AG08396 (cell line): Measurements from ENCODE around the gene DIS3L2.

Experiments used
- DNase-seq: peaks from one replicate; pipeline ENCODE4 v3.0.0; 2012; ENCODE audit warnings: low spot score, mixed read lengths

Gene DIS3L2

DNA sequence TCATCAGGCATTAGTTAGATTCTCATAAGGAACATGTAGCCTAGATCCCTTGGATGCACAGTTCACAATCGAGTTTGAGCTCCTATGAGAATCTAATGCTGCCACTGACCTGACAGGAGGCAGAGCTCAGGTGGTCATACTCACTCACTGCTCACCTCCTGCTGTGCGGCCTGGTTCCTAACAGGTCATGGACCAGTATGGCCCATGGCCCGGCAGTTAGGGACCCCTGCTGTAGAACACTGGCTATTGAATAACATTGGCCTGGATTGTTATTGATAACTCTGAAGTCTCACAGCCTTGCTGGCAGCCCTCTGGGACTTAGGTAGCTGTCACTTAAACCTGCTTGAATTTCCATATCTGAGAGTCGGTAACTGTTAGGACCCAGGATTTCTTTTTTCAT, 302.6 kb downstream of the DIS3L2 start:
- DNase-seq, result no peak

DNA sequence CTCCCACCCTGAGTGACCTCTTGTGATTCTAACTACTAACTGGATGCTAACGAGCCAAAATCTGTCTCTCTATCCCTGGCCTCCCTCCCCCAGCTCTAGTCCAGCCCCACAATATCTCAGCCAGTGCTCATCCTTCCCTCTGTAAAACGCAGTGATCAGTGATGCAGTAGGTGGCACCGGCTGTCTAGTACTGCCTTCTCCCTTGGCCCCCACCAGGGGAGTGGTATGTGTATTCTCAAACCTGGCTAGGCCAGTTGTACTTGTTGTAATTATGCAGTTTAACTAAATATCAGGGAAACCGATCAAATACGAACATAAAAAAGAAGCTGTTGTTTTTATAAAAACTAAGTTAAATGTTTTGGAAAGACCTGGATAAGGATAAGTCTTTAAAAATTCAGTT, 303.8 kb downstream of the DIS3L2 start:
- no peak for DNase-seq

DNA sequence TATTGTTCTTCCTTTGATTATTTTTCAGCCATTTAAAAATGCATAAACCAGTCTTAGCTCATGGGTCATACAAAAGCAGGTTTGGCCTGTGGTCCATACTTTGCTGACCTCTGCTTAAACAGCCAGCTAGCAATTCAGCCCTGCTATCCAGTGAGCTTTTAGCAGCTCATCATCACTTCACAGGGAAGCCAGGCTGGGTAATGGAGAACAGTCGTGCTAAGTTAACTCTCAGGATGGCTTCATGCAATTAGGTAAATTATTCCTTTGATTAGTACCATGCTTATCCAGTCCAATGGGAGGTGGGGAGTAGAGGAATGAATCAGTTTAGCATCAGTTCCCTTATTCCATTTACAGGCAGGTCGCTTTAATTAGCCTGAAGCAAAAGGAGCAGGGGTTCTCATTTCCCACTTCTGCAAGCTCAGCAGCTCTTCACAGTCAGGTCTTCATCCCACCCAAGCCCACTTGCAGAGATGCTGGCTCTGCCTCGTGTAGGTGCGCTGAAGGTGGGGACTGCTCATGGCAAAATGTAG, 307.2 kb downstream of the DIS3L2 start:
- no peak for DNase-seq

DNA sequence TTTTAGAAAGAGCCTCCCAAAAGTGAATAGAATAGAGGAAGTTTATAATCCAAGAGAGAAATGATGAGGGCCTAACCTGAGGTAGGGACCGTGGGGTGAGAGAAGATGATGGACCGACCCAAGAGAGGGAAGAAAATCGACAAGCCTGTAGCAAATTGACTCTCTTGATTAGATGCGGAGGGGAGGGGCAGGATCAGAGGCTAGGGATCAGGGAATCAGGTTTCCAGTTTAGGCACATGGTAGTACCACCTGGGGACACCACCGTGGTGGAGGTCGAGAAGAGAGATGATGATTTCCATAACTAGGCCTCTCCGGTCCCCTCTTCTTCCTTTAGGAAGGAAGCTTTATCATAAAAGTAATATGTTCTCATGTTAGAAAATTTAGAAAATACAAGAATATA, 308.4 kb downstream of the DIS3L2 start:
- DNase-seq, result no peak

DNA sequence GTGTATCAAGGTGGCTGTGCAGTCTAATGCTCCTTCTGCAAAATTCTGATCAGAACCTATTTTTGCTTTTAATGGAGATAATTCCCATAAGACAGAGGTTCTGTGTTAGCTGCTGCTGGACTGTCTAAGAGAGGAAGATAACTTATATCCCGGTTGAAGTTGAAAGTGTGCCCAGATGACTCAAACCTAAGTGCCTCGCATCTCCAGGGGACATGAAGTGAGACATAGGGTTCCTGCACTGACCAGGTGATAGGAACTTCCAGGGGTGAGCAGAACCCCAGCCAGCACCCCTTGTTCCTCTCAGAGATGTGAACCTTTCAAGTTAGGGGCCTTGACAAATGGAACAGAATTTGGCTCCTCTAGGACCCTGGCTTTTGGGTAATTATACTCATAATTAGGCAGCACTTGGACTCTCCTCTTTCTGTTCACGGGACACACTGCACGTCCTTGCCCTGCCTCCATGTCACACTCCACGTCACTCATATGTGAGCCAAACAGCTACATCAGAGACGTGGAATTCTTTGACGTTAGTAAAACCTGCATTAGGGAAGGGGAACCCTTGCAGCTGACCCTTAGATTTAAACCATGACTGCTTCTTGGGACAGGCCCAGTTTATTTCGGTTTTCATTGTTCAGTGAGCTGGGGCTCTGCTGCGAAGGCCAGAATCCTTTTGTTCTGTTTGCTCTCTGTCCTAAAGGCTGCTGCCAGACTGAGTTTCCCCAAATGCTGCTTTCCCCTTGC, 312.6 kb downstream of the DIS3L2 start:
- no peak for DNase-seq

DNA sequence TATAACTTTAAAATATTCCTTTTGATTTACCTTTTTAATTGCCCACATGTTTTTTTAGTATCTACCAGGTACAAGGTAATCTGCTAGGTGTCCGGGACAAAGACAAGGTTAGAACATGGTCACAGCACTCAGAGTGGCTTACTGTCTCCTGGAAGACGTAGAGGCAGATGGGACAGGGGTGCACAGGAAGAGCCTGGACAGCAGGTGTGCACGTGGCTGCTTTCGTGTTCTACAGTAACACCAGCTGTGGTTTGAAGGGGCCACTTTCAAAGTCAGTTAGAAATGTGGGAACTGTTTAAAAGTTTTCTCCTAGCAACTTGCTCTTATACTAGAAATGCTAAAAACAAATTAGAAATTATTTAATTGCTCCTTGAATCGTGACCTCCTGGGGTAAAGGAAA, 314.2 kb downstream of the DIS3L2 start:
- no peak for DNase-seq

DNA sequence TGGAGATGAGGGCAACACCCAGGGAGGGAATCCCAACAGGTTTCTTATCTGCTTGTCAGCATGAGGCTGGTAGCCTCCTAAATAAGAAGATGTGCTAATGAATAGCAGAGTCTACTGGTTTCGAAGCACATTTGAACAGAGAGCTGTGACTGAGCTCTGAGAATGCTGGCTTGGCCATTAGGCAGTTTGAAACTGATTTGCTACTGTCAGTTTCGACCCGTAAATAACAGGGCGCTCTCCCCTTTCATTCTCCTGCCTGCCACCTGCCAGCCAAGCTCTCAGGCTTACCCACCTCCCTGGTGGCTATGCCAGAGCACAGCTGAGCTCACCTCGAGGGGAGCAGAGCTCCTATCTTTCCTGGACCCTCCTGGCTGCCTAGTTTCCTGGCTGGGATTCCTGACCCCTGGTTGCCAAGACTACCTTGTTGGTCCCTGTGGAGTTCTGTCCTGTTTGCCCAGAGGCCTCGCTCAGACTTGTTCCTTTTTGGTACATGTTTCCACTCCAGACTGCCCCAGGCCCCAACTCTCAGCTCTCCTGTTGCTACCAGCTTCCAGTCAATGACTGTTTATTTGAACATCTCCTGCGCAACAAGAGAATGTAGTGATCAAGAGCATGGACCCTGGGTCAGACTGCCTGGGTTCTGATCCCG, 314.7 kb downstream of the DIS3L2 start:
- no peak for DNase-seq

DNA sequence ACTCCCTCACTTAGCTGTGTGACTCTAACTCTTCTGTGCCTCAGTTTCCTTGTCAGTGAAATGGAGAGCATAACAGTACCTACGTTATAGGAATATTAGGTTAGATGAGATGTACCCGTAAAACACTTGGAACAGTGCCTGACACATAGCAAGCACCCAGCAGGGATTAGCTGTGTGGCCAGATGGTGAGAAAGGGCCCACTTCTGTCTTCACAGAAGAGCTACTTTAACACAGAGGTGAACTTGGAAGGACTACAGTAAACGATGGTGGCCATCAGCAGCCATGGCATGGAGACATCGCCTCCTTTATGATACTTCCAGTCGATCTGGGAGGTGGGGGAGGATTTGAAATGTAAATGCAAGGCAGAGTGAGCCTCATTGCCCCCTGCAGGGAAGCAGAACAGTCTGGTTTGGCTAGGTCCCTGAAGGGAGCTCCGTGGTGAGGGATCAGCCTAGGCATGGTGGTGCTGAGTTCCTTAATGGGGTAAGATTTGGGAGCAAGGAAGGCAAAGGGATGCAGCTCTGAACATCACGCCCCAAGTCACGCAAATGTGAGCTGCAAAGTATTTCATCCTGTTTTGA, 315.3 kb downstream of the DIS3L2 start:
- DNase-seq, result no peak

DNA sequence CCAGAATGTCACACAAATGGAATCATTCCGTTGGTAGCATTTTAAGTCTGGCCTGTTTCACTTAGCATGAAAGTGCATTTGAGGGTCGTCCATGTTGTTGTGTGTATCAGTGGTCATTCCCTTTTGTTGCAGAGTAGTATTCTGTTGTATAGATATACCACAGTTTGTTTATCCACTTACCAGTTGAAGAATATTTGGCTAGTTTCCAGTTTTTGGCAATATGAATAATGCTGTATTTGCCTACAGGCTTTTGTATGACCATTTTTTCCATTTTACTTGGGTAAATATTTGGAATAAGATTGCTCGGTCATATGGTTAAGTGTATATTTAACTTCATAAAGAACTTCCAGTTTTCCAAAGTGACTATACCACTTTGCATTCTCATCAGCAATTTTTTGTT, 317.0 kb downstream of the DIS3L2 start:
- DNase-seq, result no peak

DNA sequence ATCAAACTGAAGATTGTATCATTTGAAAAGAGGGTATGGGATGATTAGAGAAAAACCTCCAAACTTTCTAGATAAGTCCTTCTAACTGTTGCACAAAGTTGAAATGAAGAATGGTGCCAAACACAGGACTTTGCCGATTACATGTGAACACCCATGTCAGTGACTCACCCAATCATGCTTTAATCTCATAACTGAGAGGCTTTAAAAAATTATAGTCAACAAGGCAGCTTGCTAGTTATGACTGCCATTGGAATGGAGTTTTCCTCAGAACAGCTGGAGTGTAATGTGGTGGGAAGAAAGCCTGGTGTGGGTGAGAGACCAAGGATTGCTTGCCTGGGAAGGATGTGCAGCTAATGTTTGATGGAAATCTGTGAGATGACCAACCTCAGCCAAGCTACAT, 318.8 kb downstream of the DIS3L2 start:
- DNase-seq, result no peak

DNA sequence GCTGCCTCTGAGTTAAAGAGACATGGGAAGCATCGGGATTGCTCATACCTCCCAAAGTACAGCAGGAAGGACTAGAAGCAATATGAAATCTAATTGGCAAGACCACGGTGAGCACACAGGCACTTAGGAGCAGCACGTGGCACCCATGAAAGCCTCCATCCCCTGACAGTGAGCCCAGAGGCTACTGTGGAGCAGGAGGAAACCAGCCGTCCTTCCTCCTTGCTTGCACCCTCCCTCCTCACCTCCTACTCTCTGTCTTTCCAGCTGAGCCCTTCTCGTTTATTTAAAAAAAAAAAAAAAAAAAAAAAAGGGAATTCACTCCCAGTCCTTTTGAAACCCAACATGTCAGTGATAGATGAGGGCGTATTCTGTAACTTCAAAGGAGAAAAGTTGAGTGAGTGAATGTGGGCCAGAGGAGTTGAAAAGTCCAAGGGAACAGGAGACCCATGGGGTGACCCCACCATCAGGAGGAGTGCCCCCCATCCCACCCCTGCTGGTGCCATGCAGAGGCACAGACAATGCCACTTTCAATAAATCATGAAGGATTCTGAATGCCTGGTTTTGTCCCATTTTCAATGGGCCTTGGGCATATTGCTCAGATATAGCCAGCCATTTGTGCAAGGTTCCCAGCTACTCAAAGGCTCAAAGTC, 320.5 kb downstream of the DIS3L2 start:
- DNase-seq, result no peak

DNA sequence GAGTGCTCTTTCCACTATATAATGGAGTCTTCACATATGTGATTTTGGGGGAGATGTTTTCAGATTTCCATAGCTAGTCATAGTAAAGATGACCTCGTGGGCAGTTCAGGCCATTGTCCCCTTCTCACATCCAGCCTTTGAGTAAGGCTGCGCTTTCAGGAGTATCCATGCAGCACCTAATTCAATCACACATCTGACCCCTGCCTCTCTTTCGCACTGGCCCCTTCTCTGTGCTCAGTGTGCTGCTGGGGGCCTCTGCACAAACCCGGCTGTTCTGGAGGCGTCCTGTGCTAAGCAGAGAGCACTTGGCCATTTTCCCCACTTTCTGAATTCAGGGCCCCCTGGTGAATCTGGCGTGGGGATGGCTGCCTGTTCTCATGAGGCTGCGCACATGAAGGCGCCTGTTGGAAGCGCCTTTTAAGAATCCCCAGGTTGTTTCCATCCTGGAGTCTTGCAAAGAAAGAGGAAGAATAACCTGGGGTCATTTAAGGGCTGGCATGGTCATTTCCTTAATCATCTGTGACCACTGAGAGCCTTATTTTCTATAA, 321.1 kb downstream of the DIS3L2 start:
- DNase-seq, result no peak

DNA sequence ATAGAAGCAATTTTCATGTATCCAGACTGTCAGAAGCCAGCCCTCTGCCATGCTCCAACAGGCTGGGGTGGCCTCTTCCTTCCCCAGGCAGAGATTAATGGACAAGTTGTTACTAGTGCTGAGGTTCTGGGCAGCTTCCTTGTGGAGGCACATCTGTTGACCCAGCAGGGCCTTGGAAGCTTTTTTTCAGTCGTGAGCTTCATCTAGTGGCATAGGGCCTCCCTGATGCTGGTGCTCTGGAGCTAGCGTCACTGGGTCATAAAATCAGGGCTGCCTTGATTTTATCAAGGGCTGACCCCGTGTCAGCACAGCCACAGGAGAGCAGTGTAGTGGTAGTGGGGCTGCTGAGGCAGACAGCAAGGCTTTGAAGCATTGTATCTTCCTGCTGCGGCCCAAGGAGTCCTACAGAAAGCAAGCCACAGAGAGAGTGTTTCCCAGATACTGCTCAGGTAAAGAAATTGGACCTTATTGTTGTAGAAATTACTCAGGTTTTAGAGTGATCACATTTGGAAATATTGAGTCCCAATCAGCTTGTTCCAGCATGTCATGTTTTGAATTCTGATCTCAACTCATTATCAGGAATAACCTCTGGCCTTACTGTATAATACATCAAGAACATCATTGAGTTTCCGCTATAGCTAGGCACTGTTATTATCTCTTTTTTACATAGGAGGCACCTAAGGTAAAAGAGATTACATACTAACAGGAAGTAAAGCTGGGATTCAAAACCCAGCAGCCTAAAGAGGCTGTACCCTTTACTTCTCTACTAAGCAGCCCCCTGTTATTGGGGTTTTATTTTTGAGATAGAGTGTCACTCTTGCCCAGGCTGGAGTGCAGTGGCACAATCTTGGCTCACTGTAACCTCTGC, 324.7 kb downstream of the DIS3L2 start:
- DNase-seq, result no peak

DNA sequence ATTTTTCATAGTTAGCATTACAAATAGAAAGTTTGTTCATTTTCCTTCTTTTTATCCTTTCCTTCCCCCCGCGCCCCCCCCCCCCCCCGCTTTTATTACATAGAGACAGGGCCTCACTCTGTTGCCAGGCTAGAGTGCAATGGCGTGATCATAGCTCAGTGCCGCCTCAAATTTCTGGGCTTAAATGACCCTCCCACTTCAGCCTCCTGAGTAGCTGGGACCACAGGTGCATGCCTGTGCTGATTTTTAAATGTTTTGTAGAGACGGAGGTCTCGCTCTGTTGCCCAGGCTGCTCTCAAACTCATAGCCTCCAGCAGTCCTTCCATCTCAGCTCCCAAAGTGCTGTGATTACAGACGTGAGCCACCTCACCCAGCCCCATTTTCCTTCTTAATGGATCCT, 325.8 kb downstream of the DIS3L2 start:
- DNase-seq, result no peak

DNA sequence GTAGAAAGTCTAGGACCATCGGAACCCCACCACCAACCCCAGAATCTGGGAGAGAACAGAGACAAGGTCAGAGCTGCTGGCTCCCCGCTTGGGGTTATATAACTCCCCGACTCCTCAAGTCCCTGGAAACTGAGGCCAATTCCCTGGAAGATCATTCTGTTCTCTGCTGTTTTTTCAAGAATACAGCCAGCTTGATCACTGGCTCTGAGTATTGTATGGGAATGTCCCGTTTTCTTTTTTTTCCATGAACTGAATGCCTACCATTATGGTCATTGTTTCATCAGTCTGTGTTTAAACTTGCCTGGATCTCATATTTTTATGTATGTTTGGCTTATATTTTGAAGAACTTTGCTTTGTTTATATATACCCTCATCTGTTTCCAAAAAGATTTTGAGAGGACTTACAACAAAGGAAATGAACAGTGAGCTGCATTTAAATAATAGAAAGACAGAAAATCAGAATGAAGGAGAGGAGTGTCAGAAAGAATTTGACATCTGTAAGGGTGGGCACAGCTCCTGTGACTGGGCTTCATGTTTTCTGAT, 327.0 kb downstream of the DIS3L2 start:
- no peak for DNase-seq

DNA sequence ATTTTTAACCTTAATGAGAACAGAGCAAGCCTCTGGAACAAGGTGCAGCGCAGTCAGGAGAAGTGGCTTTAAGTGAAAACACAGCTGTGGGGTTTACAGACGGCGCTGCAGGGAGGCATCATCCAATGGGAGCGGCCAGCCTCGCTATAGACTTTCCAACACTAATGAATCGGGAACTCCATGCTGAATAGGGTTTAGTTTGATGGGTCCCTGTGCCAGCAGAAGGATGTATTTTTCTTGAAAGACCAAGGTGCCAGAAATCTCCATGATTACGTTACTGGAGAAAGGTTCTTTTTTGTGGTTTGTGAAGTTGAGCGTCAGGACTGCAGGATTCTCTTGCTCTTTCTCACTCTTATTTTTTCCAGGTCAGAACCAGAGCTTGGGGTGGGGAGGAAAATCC, 329.2 kb downstream of the DIS3L2 start:
- DNase-seq, result no peak

DNA sequence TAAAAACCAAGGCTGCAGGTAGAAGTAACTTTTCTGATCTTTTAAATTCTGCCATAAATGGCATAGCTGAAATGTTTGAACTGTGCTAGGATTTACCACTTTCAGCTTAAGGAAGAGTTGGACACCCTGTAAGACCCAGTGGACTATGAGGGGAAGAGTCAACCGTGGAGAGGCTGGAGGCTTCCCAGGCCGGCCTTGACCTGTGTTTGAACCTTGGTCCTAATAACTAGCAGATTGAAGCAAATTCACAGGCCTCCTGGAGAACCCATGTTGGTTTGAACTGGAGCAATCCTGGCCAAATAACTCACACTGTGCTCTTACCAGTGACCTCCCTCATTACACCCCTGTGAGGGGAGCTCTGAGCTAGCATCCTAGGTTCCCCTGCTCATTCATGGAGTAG, 329.8 kb downstream of the DIS3L2 start:
- DNase-seq, result no peak

DNA sequence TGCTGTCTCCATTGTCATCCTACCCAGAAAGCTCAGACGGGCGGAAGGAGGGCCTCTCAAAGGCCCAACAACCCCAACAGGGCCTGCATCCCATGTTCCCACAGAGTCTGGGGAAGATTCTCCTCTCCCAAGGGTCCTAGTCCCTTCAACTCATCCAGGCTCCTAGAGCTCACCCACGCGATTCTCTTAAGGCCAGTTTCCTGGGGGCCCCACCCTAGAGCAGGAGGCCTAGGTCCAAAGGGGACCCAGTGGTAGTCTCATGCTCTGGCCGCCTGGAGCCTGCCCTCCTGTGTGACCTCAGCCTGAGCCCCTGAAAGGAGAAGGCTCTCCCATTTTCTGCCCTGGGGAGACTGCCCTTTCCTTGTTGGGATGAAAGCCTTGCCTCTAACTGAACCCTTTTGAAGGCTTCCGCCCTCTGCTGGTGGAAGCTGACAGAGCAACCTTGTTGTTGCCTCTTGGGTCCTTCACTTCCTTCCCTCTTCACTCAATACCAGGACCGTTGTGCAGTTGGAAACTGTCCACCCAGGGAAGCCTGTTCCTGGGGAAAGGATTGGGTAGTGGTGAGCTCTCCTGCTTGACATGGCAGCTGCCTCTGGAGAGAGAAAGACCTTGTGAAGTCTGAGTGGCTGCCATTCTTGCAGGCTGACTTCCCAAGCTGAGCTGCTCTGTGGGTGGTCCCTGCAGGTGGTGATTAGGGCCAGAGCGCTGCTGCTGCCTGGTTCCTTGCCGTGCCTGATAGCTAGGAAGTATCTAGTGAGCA, 331.1 kb downstream of the DIS3L2 start:
- DNase-seq, result peak; percentile 70

DNA sequence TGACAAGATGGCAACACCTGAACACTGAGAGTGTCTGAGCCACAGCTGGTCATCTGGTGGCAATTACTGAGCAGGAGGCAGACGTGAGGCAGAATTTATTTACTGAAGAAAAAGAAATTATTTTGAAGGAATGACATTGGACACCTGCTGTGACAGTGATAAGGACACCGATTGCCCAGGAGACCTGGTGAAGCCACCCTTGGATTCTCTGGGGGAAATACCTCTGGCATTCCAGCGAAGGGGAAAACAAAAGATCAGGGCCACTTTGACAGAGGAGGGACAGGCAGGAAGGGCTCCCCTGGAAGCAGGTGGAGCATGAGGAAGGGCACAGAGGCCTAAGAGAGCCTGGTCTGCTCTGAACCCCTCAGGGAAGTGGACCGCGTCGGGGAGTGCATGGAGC, 331.7 kb downstream of the DIS3L2 start:
- no peak for DNase-seq

DNA sequence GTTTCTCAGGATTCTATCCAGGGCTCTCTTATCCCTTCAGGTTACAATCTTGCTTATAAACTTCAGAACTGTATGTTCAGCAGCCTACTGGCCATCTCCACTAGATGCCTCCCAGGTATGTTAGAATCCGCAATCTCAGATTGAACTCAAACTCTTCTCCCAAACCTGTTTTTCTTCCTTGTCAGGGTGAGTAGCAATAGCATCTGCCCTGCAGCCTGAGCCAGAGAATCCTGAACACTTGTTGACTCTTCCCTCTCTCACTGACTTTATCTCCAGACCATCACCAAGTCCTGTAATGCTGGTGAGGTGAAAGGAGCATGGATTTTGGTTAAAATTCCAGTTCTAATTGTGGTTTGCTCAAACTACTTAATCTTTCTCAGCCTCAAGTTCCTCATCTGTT, 334.5 kb downstream of the DIS3L2 start:
- DNase-seq, result no peak
